K562 (cell line): Measurements from ENCODE around the gene MTHFR. TPM values are rescaled to one million over a fixed set of nuclear protein-coding genes. Genes with fewer than 3 reads are reported as not detected.
A peak's percentile ranks its signal among the peaks of the same experiment; 100 is the strongest.

Source experiments
- ARID1B ChIP-seq: fragments of 450-650 bp; IDR thresholded peaks from 2 replicates; pipeline ENCODE4 v1.6.1; 2016; ENCODE audit warnings: antibody characterized with exemption, mild to moderate bottlenecking, inconsistent platforms
- ATF3 ChIP-seq, 2 experiments: fragments of 450-650 bp in 1 of 2; sonication (generic) in 1 of 2; formaldehyde crosslinking in 1 of 2; IDR thresholded peaks in 1 of 2; conservative IDR thresholded peaks in 1 of 2; 2 replicates each; pipeline versions ENCODE4 v1.6.1 to v1.8.1; 2016 to 2023; ENCODE audit warnings: mild to moderate bottlenecking in 2 of 2, moderate library complexity in 2 of 2, inconsistent platforms in 1 of 2, missing genetic modification reagents in 1 of 2
- BCLAF1 ChIP-seq, 2 experiments: fragments of 450-650 bp in 1 of 2; IDR thresholded peaks; 2 replicates each; pipeline ENCODE4 v1.6.1; 2011 to 2017; ENCODE audit warnings: low read depth in 2 of 2, antibody characterized with exemption in 1 of 2, borderline replicate concordance in 1 of 2, low read length in 1 of 2, mild to moderate bottlenecking in 1 of 2, mixed read lengths in 1 of 2; ENCODE audit not compliant: control insufficient read depth in 1 of 2
- E2F3 ChIP-seq: fragments of 250-450 bp; sonication (Bioruptor Pico); IDR thresholded peaks from 2 replicates; pipeline ENCODE4 v1.4.0; 2020; ENCODE audit warnings: mild to moderate bottlenecking
- E2F8 ChIP-seq: fragments of 450-650 bp; IDR thresholded peaks from 2 replicates; pipeline ENCODE4 v1.7.1; 2018; ENCODE audit warnings: mild to moderate bottlenecking, low read depth; ENCODE audit not compliant: partially characterized antibody
- GABPB1 ChIP-seq: sonication (generic); formaldehyde crosslinking; IDR thresholded peaks from 2 replicates; pipeline ENCODE4 v1.8.0; 2022; ENCODE audit warnings: mild to moderate bottlenecking, missing genetic modification reagents
- HLTF ChIP-seq: fragments of 450-650 bp; IDR thresholded peaks from 2 replicates; pipeline ENCODE4 v1.6.1; 2016
- NR2C2 ChIP-seq, 2 experiments: fragments of 200-800 bp in 1 of 2; sonication (Bioruptor generic) in 1 of 2; sonication (generic) in 1 of 2; formaldehyde crosslinking in 1 of 2; IDR thresholded peaks; 2 replicates each; pipeline versions ENCODE4 v1.6.1 to v1.8.0; 2016 to 2022; ENCODE audit warnings: mild to moderate bottlenecking in 1 of 2, missing compliant biosample characterization in 1 of 2, missing genetic modification characterization in 1 of 2, missing genetic modification reagents in 1 of 2
- PCBP1 ChIP-seq: fragments of 200-400 bp; formaldehyde crosslinking; IDR thresholded peaks from 2 replicates; pipeline ENCODE4 v1.6.1; 2018; ENCODE audit warnings: mild to moderate bottlenecking, low read depth, low read length; ENCODE audit not compliant: poor library complexity, severe bottlenecking
- RAD21 ChIP-seq, 2 experiments: fragments of 250-450 bp in 1 of 2; fragments of 450-650 bp in 1 of 2; sonication (Bioruptor Pico) in 1 of 2; formaldehyde crosslinking in 1 of 2; IDR thresholded peaks in 1 of 2; conservative IDR thresholded peaks in 1 of 2; 2 replicates each; pipeline versions ENCODE4 v1.4.0 to v1.8.0; 2020 to 2022; ENCODE audit warnings: mild to moderate bottlenecking in 2 of 2, moderate library complexity in 1 of 2
- RBFOX2 ChIP-seq: fragments of 200-400 bp; formaldehyde crosslinking; IDR thresholded peaks from 2 replicates; pipeline ENCODE4 v1.6.1; 2017; ENCODE audit warnings: low read depth, mild to moderate bottlenecking, low read length, moderate library complexity
- SAP30 ChIP-seq: fragments of 200-600 bp; sonication (generic); IDR thresholded peaks from 2 replicates; pipeline ENCODE4 v1.6.1; 2012; ENCODE audit warnings: borderline replicate concordance, low read depth, mild to moderate bottlenecking, moderate library complexity, low read length, control low read depth, inconsistent platforms; ENCODE audit not compliant: insufficient read depth, poor library complexity, severe bottlenecking
- SMARCA4 ChIP-seq: fragments of 450-650 bp; IDR thresholded peaks from 2 replicates; pipeline ENCODE4 v1.6.1; 2016
- TRIM24 ChIP-seq, 2 experiments: fragments of 450-650 bp; IDR thresholded peaks; 2 replicates each; pipeline ENCODE4 v1.6.1; 2016
- ZBTB2 ChIP-seq: fragments of 450-650 bp; IDR thresholded peaks from 2 replicates; pipeline ENCODE4 v1.6.1; 2016; ENCODE audit warnings: antibody characterized with exemption
- ZNF695 ChIP-seq: fragments of 450-650 bp; formaldehyde crosslinking; IDR thresholded peaks from 2 replicates; pipeline ENCODE4 v1.4.0; 2020; ENCODE audit warnings: mild to moderate bottlenecking, moderate library complexity
- polyA plus RNA-seq, 8 experiments: library from polyadenylated mRNA; depleted of rRNA in 4 of 8; stranded (reverse) in 5 of 8; unstranded in 3 of 8; fragments of >200 nt; fragmentation: Nextera tagmentation in 2 of 8; fragmentation: Illumina TruSeq in 1 of 8; extraction: Ambion mirVana in 2 of 8; extraction: Trizol in 1 of 8; gene quantifications; 2 replicates each; pipeline versions ENCODE4 v1.2.1 to v1.2.3, GENCODE V29; 2011 to 2014; ENCODE audit warnings: inconsistent platforms in 1 of 8, missing spikeins in 1 of 8
- total RNA-seq, 7 experiments: library from RNA; depleted of rRNA in 6 of 7; stranded (reverse); fragments of >200 nt in 6 of 7; fragmentation: Illumina TruSeq in 2 of 7; extraction: Trizol in 2 of 7; gene quantifications; 2 replicates each; pipeline versions ENCODE4 v1.2.1 to v1.2.3, GENCODE V29; 2011 to 2021; ENCODE audit warnings: low replicate concordance in 1 of 7

The MTHFR gene
- total and polyA plus RNA-seq, 9 of the 15 experiments (the other 6 are each of a cell fraction or from before 2014, with no cell fraction given) = 5.0 to 104 (median 62.6) TPM

GRCh38 chr1:11752359-11753088, 53.2 kb downstream of the MTHFR start (continued):
- TF ChIP-seq SAP30 (peak; percentile 3), ZBTB2 (0 out of 2 replicates have a peak, but pooled peaks have one; percentile 46), SMARCA4 (peak; percentile 50; the same call in 1 of the 2 replicates), E2F3 (no peak), BCLAF1 (IDR thresholded peaks at IDR 0.05; ENCODE audit: borderline replicate concordance in 1 of 2, control insufficient read depth in 1 of 2, low read depth in 2 of 2, low read length in 1 of 2) (no peak), TRIM24 (IDR thresholded peaks at IDR 0.05) (peak; percentile 25 to 34; a peak in 1 of 4 replicates), ARID1B (peak; percentile 63), GABPB1 (CRISPR knock-in tag) (0 out of 2 replicates have a peak, but pooled peaks have one; percentile 37), NR2C2 (CRISPR knock-in tag; IDR thresholded peaks at IDR 0.05) (0 out of 2 replicates have a peak, but pooled peaks have one; percentile 42), NR2C2 (tag; IDR thresholded peaks at IDR 0.05) (peak; percentile 72), PCBP1 (no peak), ZNF695 (CRISPR knock-in tag) (no peak), HLTF (peak; percentile 61; the same call in 1 of the 2 replicates), ATF3 (IDR thresholded peaks at IDR 0.05) (peak; percentile 62), ATF3 (CRISPR knock-in tag; conservative IDR thresholded peaks at IDR 0.05) (no peak), E2F8 (no peak), RBFOX2 (peak; percentile 27; the same call in 1 of the 2 replicates), RAD21 (CRISPR knock-in tag; conservative IDR thresholded peaks at IDR 0.05 in 1 of 2, IDR thresholded peaks at IDR 0.05 in 1 of 2) (peak in 1 of 2 experiments; percentile 7; a peak in 1 of 4 replicates)
